SU-DHL-6 (cell line): ENCODE results near the gene C1QTNF8.

Source experiments
- H2AFZ ChIP-seq: fragments of 200-600 bp; sonication (generic); 2 replicates; pipeline ENCODE4 v1.6.1; 2014; ENCODE audit warnings: low read depth, mild to moderate bottlenecking, moderate library complexity, mixed read lengths, antibody characterized with exemption, low read length; ENCODE audit not compliant: severe bottlenecking
- H3F3A ChIP-seq: fragments of 200-600 bp; shearing (Covaris generic); 2 replicates; pipeline ENCODE4 v1.6.0; 2016; ENCODE audit warnings: antibody characterized with exemption, mild to moderate bottlenecking; ENCODE audit not compliant: insufficient read depth
- H3K27ac ChIP-seq: fragments of 200-600 bp; sonication (generic); 2 replicates; pipeline ENCODE4 v1.5.1; 2016; ENCODE audit warnings: low read depth, mild to moderate bottlenecking, low read length, moderate library complexity, mixed read lengths
- H3K27me3 ChIP-seq: fragments of 200-600 bp; sonication (generic), shearing (Covaris generic); 2 replicates; pipeline ENCODE4 v1.6.0; 2014; ENCODE audit warnings: mild to moderate bottlenecking, low read length
- H3K36me3 ChIP-seq: fragments of 200-600 bp; sonication (generic); 2 replicates; pipeline ENCODE4 v1.6.1; 2014; ENCODE audit warnings: mild to moderate bottlenecking, low read length, mixed read lengths
- H3K4me2 ChIP-seq: fragments of 300-600, 200-600 bp; shearing (Covaris generic), sonication (generic); 2 replicates; pipeline ENCODE4 v1.6.0; 2014; ENCODE audit warnings: low read length, low read depth, mild to moderate bottlenecking; ENCODE audit not compliant: poor library complexity, severe bottlenecking
- H3K4me3 ChIP-seq: fragments of 200-600 bp; sonication (generic); 2 replicates; pipeline ENCODE4 v1.5.1; 2014; ENCODE audit warnings: antibody characterized with exemption, low read length, mild to moderate bottlenecking, mixed read lengths; ENCODE audit not compliant: insufficient read depth, poor library complexity, severe bottlenecking
- H3K79me2 ChIP-seq: fragments of 200-600 bp; sonication (generic); 2 replicates; pipeline ENCODE4 v1.6.1; 2014; ENCODE audit warnings: mild to moderate bottlenecking, low read length, moderate library complexity; ENCODE audit not compliant: insufficient read depth
- H3K9ac ChIP-seq: fragments of 200-600 bp; sonication (generic); 2 replicates; pipeline ENCODE4 v1.7.0; 2014; ENCODE audit warnings: mild to moderate bottlenecking, low read length
- H3K9me2 ChIP-seq: fragments of 200-600 bp; sonication (generic); replicated peaks from 2 replicates; pipeline ENCODE4 v1.6.1; 2014; ENCODE audit warnings: low read length; ENCODE audit not compliant: insufficient read depth
- H3K9me3 ChIP-seq: fragments of 200-600 bp; sonication (generic); 2 replicates; pipeline ENCODE4 v1.6.1; 2014; ENCODE audit warnings: low read length, mixed read lengths; ENCODE audit not compliant: insufficient read depth
- H4K20me1 ChIP-seq: fragments of 200-600 bp; sonication (generic); 2 replicates; pipeline ENCODE4 v1.6.1; 2014; ENCODE audit warnings: low read depth, mild to moderate bottlenecking, antibody characterized with exemption, low read length, moderate library complexity, mixed read lengths
- CTCF ChIP-seq: fragments of 200-600 bp; sonication (generic); IDR thresholded peaks from one replicate; pipeline ENCODE4 v1.5.1; 2017; ENCODE audit warnings: antibody characterized with exemption, mild to moderate bottlenecking, low read length, moderate library complexity; ENCODE audit not compliant: insufficient read depth, poor library complexity, severe bottlenecking
- EZH2phosphoT487 ChIP-seq: fragments of 200-600 bp; sonication (generic), shearing (Covaris generic); conservative IDR thresholded peaks from 2 replicates; pipeline ENCODE4 v1.6.1; 2018; ENCODE audit warnings: mild to moderate bottlenecking, antibody characterized with exemption, low read length, moderate library complexity, mixed read lengths

The C1QTNF8 gene

GRCh38 chr16:1125471-1125870 is 29.4 kb upstream of the C1QTNF8 start:
- TF ChIP-seq CTCF, result no peak
- TF ChIP-seq EZH2phosphoT487, result no peak
- Histone ChIP-seq H4K20me1 (no peaks in the 10 kb centered on the region), H3K27me3 (no peaks in the 10 kb centered on the region), H2AFZ (no peak overlapping the region), H3K79me2 (no peaks in the 10 kb centered on the region), H3K4me3 (no peak overlapping the region), H3K27ac (no peak overlapping the region), H3K36me3 (no peaks in the 10 kb centered on the region), H3K9me2 (no peaks in the 10 kb centered on the region), H3K9ac (no peak overlapping the region), H3F3A (no peaks in the 10 kb centered on the region), H3K4me2 (no peak overlapping the region), H3K9me3 (no peaks in the 10 kb centered on the region)

- Histone ChIP-seq H2AFZ (no peak overlapping the region), H3K9me2 (no peaks in the 10 kb centered on the region), H3F3A (no peaks in the 10 kb centered on the region), H3K27me3 (no peaks in the 10 kb centered on the region), H3K9ac (no peak overlapping the region), H3K79me2 (no peaks in the 10 kb centered on the region), H3K4me2 (no peak overlapping the region), H3K36me3 (no peaks in the 10 kb centered on the region), H3K9me3 (no peaks in the 10 kb centered on the region), H4K20me1 (no peaks in the 10 kb centered on the region), H3K4me3 (no peak overlapping the region), H3K27ac (no peak overlapping the region)
- no peak for TF ChIP-seq EZH2phosphoT487
Observed at GRCh38 chr16:1124795-1125194, 28.8 kb upstream of the C1QTNF8 start.

GRCh38 chr16:1124291-1124690 is 28.2 kb upstream of the C1QTNF8 start:
- H2AFZ ChIP-seq, result no peak overlapping the region
- no peaks in the 10 kb centered on the region for H3F3A ChIP-seq
- H3K9me2 ChIP-seq, result no peaks in the 10 kb centered on the region
- H3K36me3 ChIP-seq, result no peaks in the 10 kb centered on the region
- no peaks in the 10 kb centered on the region for H3K9me3 ChIP-seq
- no peak overlapping the region for H3K4me3 ChIP-seq
- H3K27me3 ChIP-seq, result no peaks in the 10 kb centered on the region
- no peak overlapping the region for H3K27ac ChIP-seq
- TF ChIP-seq EZH2phosphoT487 (no peak), CTCF (no peak)
- no peaks in the 10 kb centered on the region for H3K79me2 ChIP-seq
- H3K4me2 ChIP-seq, result no peak overlapping the region
- H4K20me1 ChIP-seq, result no peaks in the 10 kb centered on the region
- H3K9ac ChIP-seq, result no peak overlapping the region

GRCh38 chr16:1123525-1124230 is 27.6 kb upstream of the C1QTNF8 start:
- Histone ChIP-seq H3K4me3 (no peak overlapping the region), H3K27ac (no peak overlapping the region), H4K20me1 (no peaks in the 10 kb centered on the region), H3F3A (no peaks in the 10 kb centered on the region), H3K27me3 (no peaks in the 10 kb centered on the region), H3K4me2 (no peak overlapping the region), H3K9me2 (no peaks in the 10 kb centered on the region), H3K36me3 (no peaks in the 10 kb centered on the region), H3K79me2 (no peaks in the 10 kb centered on the region), H3K9me3 (no peaks in the 10 kb centered on the region), H2AFZ (no peak overlapping the region), H3K9ac (no peak overlapping the region)
- TF ChIP-seq CTCF (no peak), EZH2phosphoT487 (no peak)
